Endothelial cell of umbilical vein (primary cell): ENCODE data around the gene C3orf20. TPM values are rescaled to one million over a fixed set of nuclear protein-coding genes. Genes with fewer than 3 reads are reported as not detected.

Experiments
- BruUV-seq: library from RNA; stranded (reverse); fragments of 400-500 nt; replicated peaks from 2 replicates; lab custom pipeline; 2021; lab: Mats Ljungman, UMichigan
- CTCF ChIA-PET: fragments of 300-600, 350-600 bp; sonication (Branson Sonifier 250); formaldehyde crosslinking; loops from one replicate; lab custom pipeline; 2021; ENCODE audit warnings: antibody characterized with exemption, inconsistent platforms; lab: Charles Lee
- POLR2A ChIA-PET: fragments of 300-600, 350-600 bp; sonication (Branson Sonifier 250); formaldehyde crosslinking; loops from one replicate; lab custom pipeline; 2021; ENCODE audit warnings: antibody characterized with exemption, inconsistent platforms; lab: Charles Lee
- DNase-seq: peaks from one replicate; pipeline ENCODE4 v3.0.0-alpha.2; 2011; ENCODE audit warnings: low read depth, low spot score
- FAIRE-seq: peaks from 2 replicates; lab custom pipeline; 2011; peaks lifted over from hg19 to GRCh38; lab: Jason Lieb, UNC
- H2AFZ ChIP-seq: 2 replicates; pipeline ENCODE4 v1.6.0; 2012; ENCODE audit warnings: low read depth, low read length, control low read depth, inconsistent platforms
- H3K27ac ChIP-seq: 2 replicates; pipeline ENCODE4 v1.5.1; 2011; ENCODE audit warnings: low read depth, mild to moderate bottlenecking, control low read depth, low read length, moderate library complexity; ENCODE audit not compliant: insufficient read depth
- H3K27me3 ChIP-seq, 2 experiments: 2 replicates each; pipeline versions ENCODE4 v1.6.0 to v1.6.1; 2011; ENCODE audit warnings: low read length in 2 of 2, mixed read lengths in 1 of 2; ENCODE audit not compliant: control insufficient read depth in 2 of 2, insufficient read depth in 2 of 2
- H3K36me3 ChIP-seq, 2 experiments: 2 replicates in 1 of 2; 3 replicates in 1 of 2; pipeline ENCODE4 v1.5.1; 2011; ENCODE audit warnings: low read length in 2 of 2, mild to moderate bottlenecking in 1 of 2, moderate library complexity in 1 of 2; ENCODE audit not compliant: control insufficient read depth in 2 of 2, insufficient read depth in 2 of 2; ENCODE audit errors: extremely low read depth in 1 of 2
- H3K4me1 ChIP-seq: 3 replicates; pipeline ENCODE4 v1.5.1; 2011; ENCODE audit warnings: mild to moderate bottlenecking, low read length; ENCODE audit not compliant: control insufficient read depth, insufficient read depth; ENCODE audit errors: extremely low read depth
- H3K4me2 ChIP-seq: 2 replicates; pipeline ENCODE4 v1.6.1; 2011; ENCODE audit warnings: low read length, control low read depth, mixed read lengths; ENCODE audit not compliant: insufficient read depth
- H3K4me3 ChIP-seq, 3 experiments: fragments of 200-600 bp in 1 of 3; sonication (generic), shearing (Covaris generic) in 1 of 3; replicated peaks in 1 of 3; 2 replicates each; pipeline ENCODE4 v1.5.1; 2011 to 2016; ENCODE audit warnings: control low read depth in 3 of 3, low read length in 3 of 3, mild to moderate bottlenecking in 2 of 3, inconsistent platforms in 1 of 3, low read depth in 1 of 3, moderate library complexity in 1 of 3; ENCODE audit not compliant: insufficient read depth in 1 of 3
- H3K79me2 ChIP-seq: 2 replicates; pipeline ENCODE4 v1.6.0; 2012; ENCODE audit warnings: low read length, inconsistent platforms; ENCODE audit not compliant: control insufficient read depth, insufficient read depth
- H3K9ac ChIP-seq: replicated peaks from 2 replicates; pipeline ENCODE3; 2011; ENCODE audit warnings: low read length, control low read depth; ENCODE audit not compliant: insufficient read depth; ENCODE audit errors: extremely low read depth
- H3K9me1 ChIP-seq: replicated peaks from 3 replicates; pipeline ENCODE4 v1.6.0; 2011; ENCODE audit warnings: mild to moderate bottlenecking, low read length; ENCODE audit not compliant: control insufficient read depth, insufficient read depth; ENCODE audit errors: extremely low read depth
- H3K9me3 ChIP-seq: replicated peaks from 2 replicates; pipeline ENCODE4 v1.5.1; 2012; ENCODE audit warnings: low read length, inconsistent platforms; ENCODE audit not compliant: control insufficient read depth, insufficient read depth
- H4K20me1 ChIP-seq: replicated peaks from 2 replicates; pipeline ENCODE3; 2011; ENCODE audit warnings: mild to moderate bottlenecking, low read length; ENCODE audit not compliant: control insufficient read depth, insufficient read depth; ENCODE audit errors: extremely low read depth
- CTCF ChIP-seq, 2 donors: IDR thresholded peaks; 1 replicate in 1 of 2; 2 replicates in 1 of 2; pipeline ENCODE4 v1.5.1; 2011; ENCODE audit warnings: low read length in 2 of 2, mild to moderate bottlenecking in 2 of 2, moderate library complexity in 2 of 2, control low read depth in 1 of 2, inconsistent platforms in 1 of 2, low read depth in 1 of 2; ENCODE audit not compliant: insufficient read depth in 1 of 2; ENCODE audit errors: extremely low read depth in 1 of 2
- EZH2 ChIP-seq: IDR thresholded peaks from 2 replicates; pipeline ENCODE4 v1.6.1; 2012; ENCODE audit warnings: borderline replicate concordance, low read depth, mild to moderate bottlenecking, moderate library complexity, low read length, inconsistent platforms; ENCODE audit not compliant: severe bottlenecking
- FOS ChIP-seq: IDR thresholded peaks from 2 replicates; pipeline ENCODE4 v1.6.1; 2011; ENCODE audit warnings: mild to moderate bottlenecking, low read length, moderate library complexity, borderline replicate concordance; ENCODE audit not compliant: insufficient read depth
- GATA2 ChIP-seq: IDR thresholded peaks from 2 replicates; pipeline ENCODE4 v1.7.0; 2011; ENCODE audit warnings: low read depth, mild to moderate bottlenecking, moderate library complexity, mixed read lengths, low read length; ENCODE audit not compliant: insufficient read length, insufficient read depth
- JUN ChIP-seq: IDR thresholded peaks from 2 replicates; pipeline ENCODE4 v1.6.1; 2011; ENCODE audit warnings: borderline replicate concordance, low read depth; ENCODE audit not compliant: insufficient read length, insufficient read depth
- MAX ChIP-seq: IDR thresholded peaks from 2 replicates; pipeline ENCODE4 v1.6.1; 2011; ENCODE audit not compliant: insufficient read depth, insufficient read length
- MYC ChIP-seq: IDR thresholded peaks from one replicate; pipeline ENCODE4 v1.6.1; 2011; ENCODE audit warnings: mild to moderate bottlenecking, low read depth, low read length
- POLR2A ChIP-seq: IDR thresholded peaks from 2 replicates; pipeline ENCODE4 v1.6.1; 2012; ENCODE audit warnings: low read depth, mild to moderate bottlenecking, control low read depth, low read length
- POLR2AphosphoS5 ChIP-seq: IDR thresholded peaks from 2 replicates; pipeline ENCODE4 v1.6.1; 2012; ENCODE audit warnings: low read depth, mild to moderate bottlenecking, control low read depth, low read length, moderate library complexity; ENCODE audit not compliant: insufficient read depth
- dilution Hi-C: fragments of 300-500 bp; cut with MboI; formaldehyde crosslinking; loops from one replicate; pipeline ENCODE4 v1.15.0; 2019; ENCODE audit warnings: low sequenced_read_pairs; ENCODE audit not compliant: extremely low pct_ligation_motif_present
- intact Hi-C: fragments of 100-400 bp; cut with micrococcal nuclease; formaldehyde crosslinking; loops from one replicate; pipeline ENCODE4 v1.10.0; 2022
- polyA plus RNA-seq, 4 experiments: library from polyadenylated mRNA; depleted of rRNA in 3 of 4; stranded (reverse) in 3 of 4; unstranded in 1 of 4; fragments of >200 nt; gene quantifications; 2 replicates each; pipeline versions ENCODE4 v1.2.1 to v1.2.3, GENCODE V29; 2011 to 2012; ENCODE audit warnings: missing spikeins in 1 of 4
- total RNA-seq: library from RNA; stranded (reverse); gene quantifications from 2 replicates; pipeline ENCODE4 v1.2.3, GENCODE V29; 2021

C3orf20 gene
- total and polyA plus RNA-seq, 2 donors (not counting 3 experiments of a cell fraction or from before 2014, with no cell fraction given) = not detected

- FAIRE-seq (no peak), DNase-seq (no peak)
- intact Hi-C loops = no loop called here
- Histone ChIP-seq H3K27me3 (no peaks in the 10 kb centered on the region), H3K9ac (no peak overlapping the region), H3K4me1 (no peaks in the 10 kb centered on the region), H3K79me2 (no peaks in the 10 kb centered on the region), H3K9me3 (no peaks in the 10 kb centered on the region), H3K4me2 (no peak overlapping the region), H3K36me3 (no peaks in the 10 kb centered on the region), H4K20me1 (no peaks in the 10 kb centered on the region), H2AFZ (no peak overlapping the region), H3K4me3 (no peak overlapping the region), H3K27ac (no peak overlapping the region), H3K9me1 (no peaks in the 10 kb centered on the region)
- no TSS peak for BruUV-seq
- TF ChIP-seq CTCF (IDR thresholded peaks at IDR 0.05; ENCODE audit: extremely low read depth in 1 of 2, insufficient read depth in 1 of 2, low read depth in 1 of 2, low read length in 2 of 2) (no peak), EZH2 (no peak), FOS (no peak), GATA2 (no peak), MAX (no peak), POLR2AphosphoS5 (no peak), POLR2A (no peak), MYC (no peak), JUN (no peak)
- POLR2A ChIA-PET = no interaction called here
- dilution Hi-C loops = no loop called here
- CTCF ChIA-PET = no interaction called here
Observed at GRCh38 chr3:14703791-14704190, 28.9 kb downstream of the C3orf20 start.
